ENCODE results near the gene BLOC1S3.

The BLOC1S3 gene

DNA sequence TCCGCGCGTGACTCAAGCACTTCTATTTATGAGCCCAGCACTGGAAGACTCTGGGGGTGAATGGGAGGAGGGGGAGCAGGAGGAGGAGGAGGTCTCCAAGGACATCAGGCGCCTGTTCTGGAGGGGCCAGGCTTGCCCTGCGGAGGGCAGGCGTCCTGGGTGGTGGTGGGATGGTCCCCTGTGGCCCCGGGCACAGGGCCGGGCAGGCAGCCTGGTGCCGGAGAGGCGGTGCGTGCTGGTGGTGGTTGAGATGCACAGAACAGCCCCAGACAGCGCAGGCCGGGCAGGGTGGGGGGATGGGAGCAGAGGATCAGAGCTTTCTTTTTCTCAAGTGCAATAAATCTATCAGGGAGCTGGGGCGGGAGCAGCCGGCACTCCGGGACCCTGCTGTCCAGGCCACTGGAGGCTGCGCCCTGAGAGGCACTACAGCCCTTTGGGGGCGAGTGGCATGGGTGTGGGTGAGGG, 31.8 kb upstream of the BLOC1S3 start:
- no peak for DNase-seq

DNA sequence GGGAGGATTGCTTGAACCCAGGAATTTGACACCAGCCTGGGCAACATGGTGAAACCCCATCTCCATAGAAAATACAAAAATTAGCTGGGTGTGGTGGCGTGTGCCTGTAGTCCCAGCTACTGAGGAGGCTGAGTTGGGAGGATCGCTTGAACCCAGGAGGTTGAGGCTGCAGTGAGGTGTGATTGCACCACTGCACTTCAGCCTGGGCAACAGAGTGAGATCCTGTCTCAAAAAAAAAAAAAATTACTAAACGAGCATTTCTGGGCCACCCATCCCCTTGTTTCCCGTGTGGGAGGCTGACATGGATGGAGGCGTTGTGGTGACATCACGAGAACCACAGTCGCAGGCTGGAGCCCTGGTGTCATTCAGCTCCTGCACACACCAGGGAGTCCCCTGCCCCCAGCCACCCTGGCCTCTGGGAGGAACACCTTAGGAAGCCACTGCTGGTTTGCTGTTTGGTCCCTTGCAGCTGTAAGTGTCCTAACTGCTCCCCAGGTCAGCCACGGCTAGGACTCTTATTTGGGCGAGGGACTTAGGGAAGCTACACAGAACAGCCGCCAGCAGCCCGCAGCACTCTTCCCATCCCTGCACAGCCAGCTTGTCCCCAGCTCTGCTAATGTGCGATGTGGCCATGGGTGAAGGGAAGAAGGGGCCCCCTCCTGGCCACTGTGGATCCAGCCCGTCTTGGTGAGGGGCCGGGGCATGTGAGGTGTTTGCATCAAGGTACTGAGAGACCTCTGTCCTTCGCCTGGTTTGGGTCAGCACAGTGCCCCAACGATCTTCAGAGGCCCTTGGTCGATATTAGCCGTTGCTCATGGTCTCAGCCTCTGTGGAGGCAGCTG, 30.5 kb upstream of the BLOC1S3 start:
- no peak for DNase-seq

DNA sequence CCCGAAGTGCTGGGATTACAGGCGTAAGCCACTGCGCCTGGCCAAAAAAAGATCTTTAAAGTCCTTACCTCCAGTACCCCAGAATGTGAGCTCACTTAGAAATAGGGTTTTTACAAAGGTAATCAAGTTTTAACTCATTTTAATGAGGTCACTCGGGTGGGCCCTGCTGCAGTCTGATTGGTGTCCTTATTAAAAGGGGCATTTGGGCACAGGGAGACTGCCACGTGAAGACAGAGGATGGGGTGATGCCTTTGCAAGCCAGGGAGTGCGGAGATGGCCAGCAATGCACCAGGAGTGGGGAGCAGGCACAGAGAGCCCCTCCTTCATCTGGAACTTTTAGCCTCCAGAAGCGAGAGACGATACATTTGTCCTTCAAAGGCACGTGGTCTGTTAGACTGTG, 29.5 kb upstream of the BLOC1S3 start:
- no peak for DNase-seq

DNA sequence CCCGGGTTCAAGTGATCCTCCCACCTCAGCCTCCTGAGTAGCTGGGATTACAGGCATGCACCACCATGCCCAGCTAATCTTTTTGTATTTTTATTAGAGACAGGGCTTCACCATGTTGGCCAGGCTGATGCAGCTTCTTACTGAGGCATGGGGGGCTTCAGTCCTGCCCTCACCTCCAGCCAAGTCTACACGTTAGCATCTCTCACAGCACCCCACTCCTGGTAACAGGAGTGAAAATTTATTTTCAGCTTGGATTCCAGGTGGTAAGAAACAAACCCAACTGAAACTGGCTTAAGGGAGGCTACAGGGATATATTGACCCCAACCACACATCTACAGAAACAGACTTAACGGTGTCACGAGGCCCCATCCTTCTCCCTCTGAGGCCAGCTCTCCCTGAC, 28.4 kb upstream of the BLOC1S3 start:
- DNase-seq = no peak

DNA sequence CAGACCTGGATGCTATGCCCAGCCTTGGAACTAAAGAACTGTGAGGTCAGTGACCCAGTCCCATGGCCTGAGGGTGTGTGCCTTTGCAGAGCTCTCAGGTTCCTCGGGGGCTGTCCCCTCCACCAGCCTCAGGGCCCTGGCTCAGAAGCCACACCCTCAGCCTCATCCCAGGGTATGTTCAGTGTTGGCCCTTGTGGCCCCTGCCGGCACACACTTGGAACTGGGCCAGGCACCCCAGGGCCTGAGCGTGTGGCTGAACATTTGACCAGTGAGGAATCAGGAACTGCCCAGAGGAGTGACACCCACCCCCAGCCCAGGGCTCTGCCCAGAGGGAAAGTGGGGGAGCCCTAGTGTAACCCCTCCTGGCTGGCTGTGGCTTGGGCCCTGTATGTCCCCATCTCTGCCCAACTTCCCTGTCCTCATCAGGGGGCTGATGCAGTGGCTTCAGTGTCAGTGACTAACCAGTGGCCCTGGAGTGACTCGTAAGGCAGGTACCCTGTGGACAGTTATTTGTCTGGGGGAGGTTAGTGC, 27.8 kb upstream of the BLOC1S3 start:
- DNase-seq = no peak

DNA sequence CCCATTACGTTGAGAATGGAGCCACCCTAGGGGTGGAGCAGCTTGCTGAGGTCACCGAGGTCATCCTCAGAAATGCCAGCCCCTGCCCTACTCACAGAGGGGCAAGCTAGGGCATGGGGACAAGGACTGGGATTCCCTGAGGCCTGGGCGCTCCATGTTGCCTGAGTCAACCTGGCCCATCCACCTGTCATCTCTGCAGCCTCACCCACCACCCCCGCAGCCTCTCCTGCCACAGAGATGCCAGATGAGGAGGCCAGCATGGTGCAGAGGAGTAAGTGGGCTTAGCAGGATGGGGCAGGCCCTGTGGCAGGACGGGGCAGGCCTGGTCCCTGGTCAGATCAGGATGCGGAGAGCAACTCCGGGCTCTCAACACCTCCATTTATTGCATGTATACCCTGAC, 27.3 kb upstream of the BLOC1S3 start:
- no peak for DNase-seq

DNA sequence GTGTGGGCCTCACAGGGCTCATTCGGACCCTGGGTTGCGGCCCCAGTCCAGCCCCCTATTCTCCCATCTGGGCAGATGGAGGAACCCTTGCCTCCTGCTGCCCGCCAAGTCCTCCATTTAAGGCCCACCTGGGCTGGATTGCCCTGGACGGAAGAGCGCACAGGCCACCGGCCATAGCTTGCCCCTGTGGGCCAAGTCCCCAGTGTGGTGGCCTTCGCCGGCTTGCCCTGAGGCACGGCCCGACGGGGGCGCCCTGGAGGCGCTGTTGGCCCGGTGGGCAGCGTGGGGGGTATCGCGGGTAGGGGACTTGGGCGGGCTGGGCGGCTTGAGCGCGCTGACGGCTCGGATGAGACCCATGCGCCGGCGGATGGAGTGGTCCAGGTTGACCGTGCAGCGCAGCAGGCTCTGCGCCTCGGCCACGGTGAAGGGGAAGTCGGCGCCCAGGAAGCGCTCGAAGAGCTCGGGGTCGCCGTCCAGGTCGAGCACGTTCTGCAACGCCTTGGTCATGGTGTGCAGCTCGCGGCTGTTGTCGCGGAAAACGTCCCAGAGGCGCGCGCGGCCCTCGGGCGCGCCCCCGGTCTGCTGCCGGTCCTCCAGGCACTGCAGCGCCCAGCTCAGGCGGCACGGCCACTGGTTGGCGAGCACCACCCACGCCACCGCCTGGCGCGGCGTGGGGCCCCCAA, 26.6 kb upstream of the BLOC1S3 start:
- DNase-seq = no peak

DNA sequence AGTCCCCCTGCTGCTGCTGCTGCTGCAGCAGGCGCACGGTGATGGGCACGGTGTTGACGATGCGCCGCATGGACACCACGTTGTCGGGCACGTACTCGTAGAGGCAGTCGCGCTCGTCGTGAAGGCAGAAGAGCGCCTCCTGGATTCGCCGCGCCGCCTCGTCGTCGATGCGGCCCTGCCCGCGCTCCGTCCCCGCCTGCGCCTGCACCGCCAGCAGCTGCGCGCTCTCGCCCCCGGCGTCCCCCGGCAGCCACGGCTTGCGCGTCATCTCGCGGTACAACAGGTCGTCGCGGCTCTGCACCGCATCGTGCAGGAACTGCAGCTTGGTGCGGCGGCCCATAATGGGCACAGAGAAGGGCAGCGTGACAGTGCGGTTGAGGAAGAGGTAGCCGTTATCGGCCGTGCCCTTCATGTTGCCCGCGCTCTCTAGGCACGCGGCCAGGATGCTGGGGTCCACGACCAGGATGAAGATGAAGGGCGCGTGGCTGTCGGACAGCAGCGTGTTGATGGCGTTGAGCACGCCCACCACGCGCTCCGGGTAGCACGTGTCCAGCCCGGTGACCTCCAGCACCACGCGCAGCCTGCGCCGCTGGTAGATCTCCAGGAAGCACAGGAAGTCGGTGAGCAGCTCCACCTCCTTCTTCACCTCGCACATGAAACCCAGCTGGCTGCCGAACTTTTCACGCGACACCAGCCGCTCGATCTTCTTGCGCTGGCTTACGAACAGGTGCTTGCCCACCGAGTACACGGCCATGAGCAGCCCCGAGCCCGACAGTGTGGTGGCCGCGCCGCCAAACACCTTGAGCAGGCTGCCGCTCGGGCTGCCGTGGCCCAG, 25.9 kb upstream of the BLOC1S3 start:
- DNase-seq = peak; percentile 31

DNA sequence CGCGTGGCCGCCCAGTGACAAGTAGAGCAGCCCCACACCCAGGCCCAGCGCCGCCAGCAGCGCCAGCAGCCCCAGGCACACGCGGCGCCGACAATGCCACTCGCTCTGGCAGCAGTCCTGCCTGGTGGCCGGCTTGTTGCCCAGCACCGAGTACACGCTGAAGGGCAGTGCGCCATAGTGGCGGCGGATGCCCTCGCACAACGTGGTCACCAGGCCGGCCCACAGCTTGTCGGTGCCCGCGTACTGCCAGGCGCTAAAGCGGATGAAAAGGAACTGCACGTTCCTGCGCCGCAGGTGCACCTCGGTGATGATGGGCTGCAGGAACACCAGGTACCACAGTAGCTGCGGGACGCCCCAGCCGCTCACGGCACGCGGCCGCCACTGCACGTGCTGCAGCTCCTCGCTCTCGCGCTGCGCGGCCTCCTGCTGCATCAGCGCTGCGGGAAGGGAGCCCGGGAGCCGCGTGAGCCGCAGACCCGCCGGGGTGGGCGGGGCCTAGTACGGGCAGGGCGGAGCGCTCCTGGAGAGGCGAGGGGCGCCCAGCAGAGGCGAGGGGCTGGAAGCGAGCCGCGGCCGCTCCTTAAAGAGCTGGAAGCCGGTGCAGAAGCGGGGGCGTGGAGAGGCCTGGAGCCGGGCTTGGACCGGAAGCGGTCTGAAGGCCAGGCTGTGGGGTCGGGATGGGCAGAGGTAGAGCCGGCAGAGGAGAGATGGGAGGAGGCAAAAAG, 25.1 kb upstream of the BLOC1S3 start:
- DNase-seq = peak; percentile 50

DNA sequence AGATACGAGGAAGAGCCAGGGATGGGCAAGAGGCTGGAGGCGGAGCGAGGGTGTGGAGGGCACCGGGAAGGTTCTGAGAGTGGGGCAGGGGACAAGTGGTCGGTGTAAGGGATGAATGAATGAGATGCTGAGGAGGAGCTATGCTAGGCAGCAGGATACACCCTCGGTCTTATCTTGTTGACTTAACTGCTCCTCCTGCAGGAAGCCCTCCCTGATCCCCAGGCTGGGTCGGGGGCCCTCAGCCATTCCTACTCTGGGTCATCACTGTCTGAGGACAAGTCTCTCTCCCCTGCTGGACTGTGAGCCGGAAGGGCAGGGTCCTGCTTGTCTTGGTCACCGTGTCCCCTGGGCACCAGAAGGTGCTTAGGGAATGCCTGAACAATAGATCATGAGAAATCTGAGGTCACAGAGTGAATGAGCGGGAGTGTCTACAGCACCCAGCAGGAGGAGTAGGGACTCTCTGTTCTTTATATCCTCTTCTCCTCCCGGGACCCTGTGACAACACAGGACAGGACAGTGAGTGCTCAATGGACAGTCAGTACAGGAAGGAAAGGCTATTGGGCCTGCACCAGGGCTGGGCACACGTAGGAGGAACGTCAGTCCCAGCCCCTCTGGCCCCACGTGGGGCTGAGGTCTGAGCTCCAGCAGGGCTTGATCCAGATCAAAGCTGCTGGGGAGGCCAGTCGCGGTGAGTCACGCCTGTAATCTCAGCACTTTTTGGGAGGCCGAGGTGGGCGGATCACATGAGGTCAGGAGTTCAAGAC, 24.3 kb upstream of the BLOC1S3 start:
- DNase-seq = peak; percentile 86

DNA sequence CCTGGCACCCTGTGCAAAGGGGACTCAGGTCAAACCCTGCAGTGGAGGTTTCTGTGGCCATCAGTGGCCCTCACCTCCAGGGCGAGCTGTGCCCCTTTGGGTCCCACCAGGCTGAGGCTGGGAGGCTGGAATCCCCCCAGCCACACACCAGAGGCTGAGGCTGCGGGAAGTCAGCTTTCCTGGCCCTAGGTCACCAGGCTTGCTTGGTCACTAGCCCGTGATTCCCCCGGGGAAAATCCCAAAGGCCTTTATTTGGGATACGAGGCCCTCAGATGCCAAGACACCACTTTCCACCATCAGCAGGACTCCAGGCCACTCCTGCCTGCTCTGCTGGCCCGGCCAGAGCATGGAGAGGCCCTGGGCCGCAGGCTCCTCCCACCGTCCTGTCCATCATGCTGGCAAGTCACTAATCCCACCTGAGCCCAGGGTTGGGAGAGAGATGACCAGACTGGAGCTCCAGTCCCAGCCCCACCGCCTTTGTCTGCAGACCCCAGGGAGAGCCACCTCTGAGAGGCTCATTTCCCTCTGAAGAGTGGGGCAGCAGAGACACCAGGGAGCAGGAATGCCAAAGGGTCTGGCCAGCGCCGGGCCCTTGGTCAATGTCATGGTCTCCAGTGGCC, 22.5 kb upstream of the BLOC1S3 start:
- DNase-seq = no peak

DNA sequence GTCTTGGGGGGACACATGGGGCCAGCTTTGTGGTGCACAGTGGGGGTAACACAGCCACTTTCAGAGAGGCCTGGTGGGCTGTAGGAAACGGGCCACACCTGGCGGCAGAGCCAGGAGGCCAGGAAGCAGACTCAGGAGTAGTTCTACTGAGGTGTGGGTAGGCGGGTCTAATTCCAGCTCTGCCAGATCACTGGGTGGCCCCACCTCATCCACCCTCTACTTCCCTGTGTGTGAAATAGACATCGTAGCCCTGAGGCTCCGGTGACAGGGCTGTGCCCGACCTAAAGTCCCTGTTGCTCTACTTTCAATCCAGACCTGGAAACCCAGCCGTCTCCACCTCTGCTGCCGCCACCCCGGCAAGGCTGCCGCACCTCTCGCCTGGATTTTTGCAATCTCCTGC, 21.8 kb upstream of the BLOC1S3 start:
- DNase-seq = no peak

DNA sequence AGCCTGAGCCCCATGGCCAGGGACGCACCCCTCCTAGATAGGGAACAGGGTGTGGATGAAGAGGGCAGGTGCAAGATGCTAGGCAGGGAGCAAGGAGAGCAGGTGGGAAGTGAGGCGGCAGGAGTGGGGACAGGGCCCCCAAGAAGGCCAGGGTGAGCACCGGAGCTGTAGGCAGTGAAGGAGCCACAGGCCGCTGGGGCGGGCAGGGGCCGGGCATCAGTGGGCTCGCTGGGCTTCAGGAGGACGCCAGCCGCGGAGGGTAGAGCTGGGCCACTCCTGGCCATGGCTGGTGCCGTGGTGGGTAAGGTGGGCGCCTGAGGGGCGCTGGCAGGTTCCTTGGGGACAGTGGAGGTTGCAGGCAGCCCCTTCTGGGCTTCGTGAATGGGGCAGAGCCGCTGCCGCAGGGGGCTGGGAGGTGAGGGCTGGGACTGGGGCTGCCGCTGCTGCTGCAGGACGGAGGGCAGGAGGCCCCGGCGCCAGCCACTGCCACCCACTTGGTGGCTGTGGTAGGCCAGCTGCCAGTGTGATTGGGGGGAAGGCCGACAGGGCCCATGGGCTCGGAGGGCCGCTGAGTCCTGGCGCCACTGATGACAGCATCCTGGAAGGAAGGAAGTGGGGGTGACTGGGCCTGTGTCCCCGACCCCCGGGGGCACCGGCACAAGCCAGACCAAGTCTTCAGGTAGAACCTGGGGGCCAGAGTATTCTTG, 19.9 kb upstream of the BLOC1S3 start:
- DNase-seq = no peak

DNA sequence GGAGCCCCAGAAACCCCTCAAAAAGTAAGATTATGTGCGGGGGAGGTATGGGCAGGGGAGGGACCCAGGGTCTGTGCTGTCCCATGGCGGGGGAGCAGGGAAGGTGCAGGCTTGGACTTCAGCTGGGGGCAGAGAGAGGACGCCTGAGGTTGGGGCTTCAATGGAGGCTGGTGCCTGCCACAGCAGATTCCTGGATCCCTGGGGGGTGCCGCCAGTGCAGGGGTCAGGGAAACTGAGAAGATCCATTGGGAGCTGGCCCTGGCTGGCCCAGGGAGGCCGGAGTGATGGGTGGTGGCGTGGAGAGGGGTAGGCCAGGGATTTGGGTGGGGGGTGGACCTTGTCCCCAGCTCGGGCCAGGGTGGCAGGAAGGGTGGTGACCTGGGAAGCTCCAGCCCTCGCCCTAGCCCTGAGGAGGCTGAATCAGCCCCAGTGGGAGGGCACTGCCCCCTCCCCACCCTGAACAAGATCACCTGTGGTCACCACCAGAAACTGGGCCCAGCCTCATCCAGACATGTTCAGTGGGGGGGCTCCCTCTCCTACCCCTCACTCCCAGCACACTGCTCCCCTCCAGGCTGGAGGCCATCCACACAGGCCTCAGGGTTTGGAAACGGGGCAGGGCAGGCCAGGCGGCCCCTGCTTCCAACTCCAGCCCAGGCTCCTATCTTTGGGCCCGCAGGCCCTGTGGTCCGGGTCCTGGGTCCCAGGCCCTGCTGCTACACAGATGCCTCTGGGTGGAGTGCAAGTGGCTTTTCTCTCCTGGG, 19.2 kb upstream of the BLOC1S3 start:
- DNase-seq = no peak

DNA sequence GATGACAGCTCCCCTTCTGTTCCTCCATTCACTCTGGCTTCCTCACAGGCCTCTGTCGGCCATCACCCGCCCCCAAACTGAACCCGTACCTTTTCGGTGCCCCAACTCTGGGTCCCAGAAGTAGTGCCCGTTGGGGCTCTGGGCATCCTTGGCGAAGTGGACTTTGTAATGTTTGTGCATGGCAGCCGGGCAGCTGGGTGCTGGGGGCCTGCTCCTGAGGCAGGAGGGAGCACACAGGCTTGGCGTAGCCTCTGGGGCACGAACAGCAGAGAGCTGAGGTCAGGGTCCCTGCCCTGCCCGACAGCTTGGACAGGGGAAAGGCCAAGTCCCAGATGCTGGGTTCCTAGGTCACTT, 18.6 kb upstream of the BLOC1S3 start:
- no peak for DNase-seq

DNA sequence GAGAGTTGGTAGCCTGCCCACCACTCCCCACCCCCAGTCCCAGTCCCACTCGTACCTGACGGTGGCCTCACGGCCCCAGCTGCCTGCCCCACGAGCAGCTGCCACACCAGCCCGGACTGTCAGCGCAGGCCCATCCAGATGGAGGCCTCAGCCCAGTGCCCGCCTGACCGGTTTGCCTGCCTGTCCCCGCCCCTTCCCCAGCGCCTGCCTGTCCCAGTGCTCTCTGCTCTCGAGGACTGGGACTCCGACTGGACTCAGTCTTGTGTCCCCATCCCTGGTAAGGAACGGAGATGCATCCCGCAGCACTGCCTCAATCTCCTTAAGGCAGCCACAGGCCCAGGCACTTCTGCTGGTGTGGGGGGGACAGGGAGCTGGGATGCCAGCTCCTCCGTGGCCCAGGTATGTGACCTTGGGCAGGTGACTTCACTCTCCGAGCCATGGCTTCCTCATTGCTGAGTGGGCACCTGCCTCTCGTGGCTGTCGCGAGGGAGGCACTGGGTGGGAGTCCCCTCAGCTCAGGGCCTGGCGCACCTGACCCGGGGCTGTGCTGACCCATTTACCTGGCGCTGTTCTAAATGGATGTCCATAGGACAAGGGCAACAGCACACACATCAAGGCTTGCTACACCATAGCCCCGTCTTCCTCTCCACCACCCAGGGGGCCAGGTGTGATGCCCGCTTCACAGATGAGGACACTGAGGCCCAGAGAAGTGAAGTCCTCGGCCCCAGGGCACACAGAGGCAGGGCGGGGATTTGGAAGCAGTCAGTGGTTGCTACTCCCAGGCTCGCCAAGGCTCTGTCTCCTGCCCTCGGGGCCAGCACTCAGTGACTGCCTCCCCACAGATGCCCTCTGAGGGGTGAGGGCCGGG, 17.5 kb upstream of the BLOC1S3 start, which contains the start of gene NKPD1:
Gene NKPD1 (minus strand): TSS at position 113 of the 868 bp plus-strand sequence. CDS start 832 bp downstream, outside the sequence.
- DNase-seq = no peak

DNA sequence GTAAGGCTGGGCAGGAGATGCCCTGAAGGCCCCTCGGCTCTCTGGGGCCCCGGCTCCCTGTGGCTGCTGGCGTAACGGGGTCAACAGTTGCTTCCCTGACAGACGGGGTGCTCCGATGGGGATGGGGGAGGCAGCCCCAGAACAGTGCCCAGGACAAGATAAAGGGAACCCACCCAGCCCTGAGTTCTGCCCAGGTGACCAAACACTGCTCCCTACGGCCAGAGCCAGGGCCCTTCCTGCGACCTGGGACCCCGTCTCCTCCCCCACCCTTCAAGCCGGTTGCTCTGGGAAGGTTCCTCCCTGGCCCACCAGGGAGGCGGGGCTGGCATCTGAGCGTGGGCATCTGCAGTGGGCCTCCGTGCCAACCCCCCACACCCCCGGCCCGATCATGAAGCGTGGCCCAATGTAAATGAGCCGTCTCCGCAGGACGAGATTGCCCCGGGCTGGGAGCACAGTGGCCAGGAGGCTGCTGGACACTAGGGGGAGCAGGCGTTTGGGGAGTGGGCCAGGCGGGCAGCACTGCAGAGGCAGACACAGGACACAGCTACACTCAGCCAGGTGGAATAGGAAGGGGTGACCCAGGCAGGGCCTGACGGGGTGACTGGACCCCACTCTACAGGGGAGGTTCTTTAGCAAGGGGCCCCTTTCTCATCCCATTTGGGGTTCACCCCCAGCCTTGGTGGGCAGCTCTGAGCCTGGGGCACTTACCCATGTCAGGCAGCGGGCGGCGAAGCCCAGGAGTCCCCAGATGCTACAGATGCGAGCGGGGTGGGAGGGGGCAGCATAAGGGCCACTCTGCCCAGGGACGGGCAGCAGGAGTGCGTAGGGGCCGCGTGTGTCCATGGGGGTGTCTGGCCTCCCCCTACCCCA, 16.6 kb upstream of the BLOC1S3 start:
- DNase-seq = peak; percentile 39
